Measurements from ENCODE around the gene EPS15. TPM values are rescaled to one million over a fixed set of nuclear protein-coding genes. Genes with fewer than 3 reads are reported as not detected.

Gene EPS15
- total and polyA plus RNA-seq, 9 of the 15 experiments (the other 6 are each of a cell fraction or from before 2014, with no cell fraction given), result 23.1 to 69.0 (median 41.7) TPM

- TF ChIP-seq PBX2 (CRISPR knock-in tag; IDR thresholded peaks at IDR 0.05; ENCODE audit: low read depth) (peak; percentile 58), PBX2 (tag; conservative IDR thresholded peaks at IDR 0.05; ENCODE audit: low read depth) (peak; percentile 77), XRCC4 (IDR thresholded peaks at IDR 0.05; ENCODE audit: extremely low read depth, insufficient read depth, insufficient read length) (no peak), RCOR1 (IDR thresholded peaks at IDR 0.05; ENCODE audit: borderline replicate concordance in 1 of 2, low read depth in 2 of 2, low read length in 2 of 2) (peak in 1 of 2 experiments; percentile 64; a peak in 1 of 4 replicates), DEAF1 (CRISPR knock-in tag; IDR thresholded peaks at IDR 0.05) (0 out of 2 replicates have a peak, but pooled peaks have one; percentile 27), ZFX (CRISPR knock-in tag; IDR thresholded peaks at IDR 0.05) (peak; percentile 37; the same call in 1 of the 2 replicates), FOSL1 (tag; conservative IDR thresholded peaks at IDR 0.05) (no peak), KLF16 (IDR thresholded peaks at IDR 0.05) (0 out of 2 replicates have a peak, but pooled peaks have one; percentile 11), STAG1 (CRISPR knock-in tag; IDR thresholded peaks at IDR 0.05; ENCODE audit: borderline replicate concordance) (peak; percentile 53; the same call in 1 of the 2 replicates), CTBP1 (IDR thresholded peaks at IDR 0.05; ENCODE audit: borderline replicate concordance) (peak; percentile 67), VEZF1 (CRISPR knock-in tag; IDR thresholded peaks at IDR 0.05) (0 out of 2 replicates have a peak, but pooled peaks have one; percentile 30), CTCF (IDR thresholded peaks at IDR 0.05 in 2 of 3, conservative IDR thresholded peaks at IDR 0.05 in 1 of 3; ENCODE audit: insufficient read depth in 2 of 3, low read depth in 1 of 3, low read length in 3 of 3) (peak; percentile 72 to 76 (median 74)), MECOM (CRISPR knock-in tag; IDR thresholded peaks at IDR 0.05) (peak; percentile 33; the same call in 1 of the 2 replicates), PKNOX1 (IDR thresholded peaks at IDR 0.05) (peak; percentile 95), MYC (IDR thresholded peaks at IDR 0.05; ENCODE audit: low read depth, low read length) (peak; percentile 26; the same call in 1 of the 2 replicates), MYC (CRISPR knock-in tag; IDR thresholded peaks at IDR 0.05; ENCODE audit: borderline replicate concordance, low read depth) (no peak)
Measured at GRCh38 chr1:51341876-51342496, 177.1 kb downstream of the EPS15 start (continued).

All from K562 (cell line).